HepG2 (cell line): ENCODE measurements around the gene SYNJ2. TPM values are rescaled to one million over a fixed set of nuclear protein-coding genes. Genes with fewer than 3 reads are reported as not detected.

Experiments used
- HBP1 ChIP-seq: IDR thresholded peaks from 2 replicates; pipeline ENCODE4 v1.6.1; 2016; ENCODE audit warnings: low read depth, control low read depth
- JUND ChIP-seq: sonication (generic); formaldehyde crosslinking; IDR thresholded peaks from 2 replicates; pipeline ENCODE4 v1.8.0; 2022; ENCODE audit warnings: mild to moderate bottlenecking, missing genetic modification reagents
- PRDM4 ChIP-seq: sonication (generic); formaldehyde crosslinking; IDR thresholded peaks from 2 replicates; pipeline ENCODE4 v1.9.0; 2021; ENCODE audit warnings: missing genetic modification reagents, borderline replicate concordance
- RBAK ChIP-seq: sonication (generic); formaldehyde crosslinking; IDR thresholded peaks from 2 replicates; pipeline ENCODE4 v1.5.1; 2020; ENCODE audit warnings: mild to moderate bottlenecking, missing genetic modification reagents
- SMAD3 ChIP-seq: sonication (generic); formaldehyde crosslinking; IDR thresholded peaks from 2 replicates; pipeline ENCODE4 v1.4.0; 2020; ENCODE audit warnings: missing genetic modification reagents
- SP1 ChIP-seq, 2 experiments: fragments of 450-650 bp in 1 of 2; sonication (generic) in 1 of 2; formaldehyde crosslinking in 1 of 2; IDR thresholded peaks; 2 replicates each; pipeline versions ENCODE4 v1.4.0 to v1.6.1; 2016 to 2020; ENCODE audit warnings: missing genetic modification reagents in 1 of 2
- ZBTB20 ChIP-seq: sonication (generic); formaldehyde crosslinking; IDR thresholded peaks from 2 replicates; pipeline ENCODE4 v1.8.1; 2023; ENCODE audit warnings: missing genetic modification reagents, low read depth, mild to moderate bottlenecking, borderline replicate concordance
- ZBTB26 ChIP-seq: IDR thresholded peaks from 2 replicates; pipeline ENCODE4 v1.6.1; 2016; ENCODE audit warnings: missing compliant biosample characterization, missing genetic modification reagents, borderline replicate concordance
- ZNF251 ChIP-seq: sonication (generic); formaldehyde crosslinking; IDR thresholded peaks from 2 replicates; pipeline ENCODE4 v1.9.0; 2021; ENCODE audit warnings: mild to moderate bottlenecking, missing genetic modification reagents
- ZNF788 ChIP-seq: sonication (generic); formaldehyde crosslinking; IDR thresholded peaks from 2 replicates; pipeline ENCODE4 v1.5.0; 2020; ENCODE audit warnings: mild to moderate bottlenecking, missing genetic modification reagents, borderline replicate concordance
- polyA plus RNA-seq, 8 experiments: library from polyadenylated mRNA; depleted of rRNA in 3 of 8; stranded (reverse) in 7 of 8; unstranded in 1 of 8; fragments of >200 nt; fragmentation: Illumina TruSeq in 4 of 8; extraction: Trizol in 4 of 8; gene quantifications; 2 replicates each; pipeline versions ENCODE4 v1.2.1 to v1.2.3, GENCODE V29; 2011 to 2016; ENCODE audit warnings: low read depth in 4 of 8, missing spikeins in 1 of 8, mixed read lengths in 1 of 8; ENCODE audit not compliant: insufficient read depth in 1 of 8
- total RNA-seq, 5 experiments: library from RNA; depleted of rRNA; stranded (reverse); fragments of >200 nt; fragmentation: Illumina TruSeq; extraction: Trizol; gene quantifications; 2 replicates each; pipeline ENCODE4 v1.2.3, GENCODE V29; 2016; ENCODE audit warnings: low read depth in 1 of 5
- TF ChIP-seq, protein P1 (sequence below), 2 experiments: sonication (generic) in 1 of 2; formaldehyde crosslinking in 1 of 2; IDR thresholded peaks; 2 replicates each; pipeline versions ENCODE4 v1.6.1 to v1.9.0; 2014 to 2022; ENCODE audit warnings: antibody characterized with exemption in 1 of 2, borderline replicate concordance in 1 of 2, inconsistent platforms in 1 of 2, low read depth in 1 of 2, missing genetic modification reagents in 1 of 2
- TF ChIP-seq, protein P2 (sequence below): IDR thresholded peaks from 2 replicates; pipeline ENCODE4 v1.6.1; 2016; ENCODE audit warnings: missing genetic modification reagents, missing compliant biosample characterization

The SYNJ2 gene
- total and polyA plus RNA-seq, 2 of the 13 experiments (the other 11 are each of a cell fraction or from before 2014, with no cell fraction given): 39.1 to 57.6 TPM

DNA sequence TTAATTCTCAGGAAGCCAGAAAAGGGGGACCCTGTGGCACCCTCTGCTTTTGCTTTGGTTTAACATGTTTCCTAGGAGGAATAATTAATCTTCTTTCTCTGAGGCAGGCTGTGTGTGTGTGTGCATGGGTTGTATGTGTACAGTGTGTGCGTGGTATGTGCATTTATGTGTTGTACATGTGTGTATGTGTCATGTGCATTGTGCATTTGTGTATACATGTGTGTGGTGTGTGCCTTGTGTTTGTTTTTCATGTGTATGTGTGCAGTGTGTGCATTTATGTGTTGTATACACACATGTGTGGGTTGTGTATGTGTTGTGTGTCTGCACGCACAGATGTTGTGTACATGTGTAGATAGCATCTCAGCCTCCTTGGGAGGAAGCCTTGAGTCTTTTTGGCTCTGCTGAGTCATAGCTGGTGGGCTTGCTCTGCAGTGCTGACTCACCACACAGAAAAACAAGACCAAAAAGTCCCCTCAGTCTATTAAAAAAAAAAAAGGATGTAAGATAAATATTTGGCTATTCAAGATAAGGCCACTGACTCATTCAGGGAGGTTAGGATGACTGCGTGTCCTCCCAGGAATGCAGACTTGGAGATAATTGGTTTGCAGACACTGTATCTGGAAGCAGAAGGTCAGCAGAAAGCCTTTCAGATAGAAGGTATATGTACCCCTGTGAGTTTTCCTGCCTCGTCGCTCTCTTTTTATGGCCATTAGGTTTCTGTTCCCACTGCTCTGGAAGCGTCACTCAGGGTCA is 58.6 kb downstream of the SYNJ2 start (continued):
- TF ChIP-seq PRDM4 (no peak), JUND (CRISPR knock-in tag) (peak; percentile 95), SP1 (IDR thresholded peaks at IDR 0.05) (peak; percentile 32; the same call in 1 of the 2 replicates), SP1 (CRISPR knock-in tag; IDR thresholded peaks at IDR 0.05) (peak; percentile 24; the same call in 1 of the 2 replicates), ZBTB20 (CRISPR knock-in tag) (no peak; the same call in 1 of the 2 replicates), ZNF788 (no peak; the same call in 1 of the 2 replicates), ZNF251 (0 out of 2 replicates have a peak, but pooled peaks have one; percentile 72), HBP1 (CRISPR knock-in tag) (peak; percentile 25; the same call in 1 of the 2 replicates), ZBTB26 (CRISPR knock-in tag) (no peak), SMAD3 (CRISPR knock-in tag) (peak; percentile 84), RBAK (CRISPR knock-in tag) (no peak)
- TF ChIP-seq, protein P1, sequence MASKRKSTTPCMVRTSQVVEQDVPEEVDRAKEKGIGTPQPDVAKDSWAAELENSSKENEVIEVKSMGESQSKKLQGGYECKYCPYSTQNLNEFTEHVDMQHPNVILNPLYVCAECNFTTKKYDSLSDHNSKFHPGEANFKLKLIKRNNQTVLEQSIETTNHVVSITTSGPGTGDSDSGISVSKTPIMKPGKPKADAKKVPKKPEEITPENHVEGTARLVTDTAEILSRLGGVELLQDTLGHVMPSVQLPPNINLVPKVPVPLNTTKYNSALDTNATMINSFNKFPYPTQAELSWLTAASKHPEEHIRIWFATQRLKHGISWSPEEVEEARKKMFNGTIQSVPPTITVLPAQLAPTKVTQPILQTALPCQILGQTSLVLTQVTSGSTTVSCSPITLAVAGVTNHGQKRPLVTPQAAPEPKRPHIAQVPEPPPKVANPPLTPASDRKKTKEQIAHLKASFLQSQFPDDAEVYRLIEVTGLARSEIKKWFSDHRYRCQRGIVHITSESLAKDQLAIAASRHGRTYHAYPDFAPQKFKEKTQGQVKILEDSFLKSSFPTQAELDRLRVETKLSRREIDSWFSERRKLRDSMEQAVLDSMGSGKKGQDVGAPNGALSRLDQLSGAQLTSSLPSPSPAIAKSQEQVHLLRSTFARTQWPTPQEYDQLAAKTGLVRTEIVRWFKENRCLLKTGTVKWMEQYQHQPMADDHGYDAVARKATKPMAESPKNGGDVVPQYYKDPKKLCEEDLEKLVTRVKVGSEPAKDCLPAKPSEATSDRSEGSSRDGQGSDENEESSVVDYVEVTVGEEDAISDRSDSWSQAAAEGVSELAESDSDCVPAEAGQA (IDR thresholded peaks at IDR 0.05; ENCODE audit: low read depth): 0 out of 2 replicates have a peak, but pooled peaks have one; percentile 20
- TF ChIP-seq, protein P1 (CRISPR knock-in tag; IDR thresholded peaks at IDR 0.05; ENCODE audit: borderline replicate concordance): peak; percentile 77; the same call in 1 of the 2 replicates
- TF ChIP-seq, protein P2, sequence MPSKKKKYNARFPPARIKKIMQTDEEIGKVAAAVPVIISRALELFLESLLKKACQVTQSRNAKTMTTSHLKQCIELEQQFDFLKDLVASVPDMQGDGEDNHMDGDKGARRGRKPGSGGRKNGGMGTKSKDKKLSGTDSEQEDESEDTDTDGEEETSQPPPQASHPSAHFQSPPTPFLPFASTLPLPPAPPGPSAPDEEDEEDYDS (CRISPR knock-in tag): peak; percentile 59; the same call in 1 of the 2 replicates
